ENCODE measurements around the gene UBE3D.
"Not testable (repeated sequence)": the region's sequence is repeated elsewhere in the genome, so short reads cannot be mapped to it uniquely, and the experiment has no call there.

Gene UBE3D

GRCh38 chr6:82971877-82972460, 93.7 kb downstream of the UBE3D start:
- no peak for DNase-seq

- DNase-seq: no peak
Measured at GRCh38 chr6:82970839-82971238, 94.8 kb downstream of the UBE3D start.

- DNase-seq: no peak
Measured at GRCh38 chr6:82968708-82969107, 96.9 kb downstream of the UBE3D start.

GRCh38 chr6:82963191-82963925, 102.3 kb downstream of the UBE3D start:
- DNase-seq: no peak

GRCh38 chr6:82959385-82959941, 106.2 kb downstream of the UBE3D start:
- DNase-seq: no peak

- DNase-seq: no peak
Measured at GRCh38 chr6:82958551-82958950, 107.1 kb downstream of the UBE3D start.

- DNase-seq: no peak
Measured at GRCh38 chr6:82957868-82958245, 107.8 kb downstream of the UBE3D start.

GRCh38 chr6:82957171-82957867, 108.3 kb downstream of the UBE3D start:
- DNase-seq: no peak

- no peak for DNase-seq
Measured at GRCh38 chr6:82955841-82956240, 109.8 kb downstream of the UBE3D start.

GRCh38 chr6:82954937-82955577, 110.6 kb downstream of the UBE3D start:
- DNase-seq: no peak

GRCh38 chr6:82954356-82954755, 111.3 kb downstream of the UBE3D start:
- DNase-seq: no peak

- no peak for DNase-seq
Measured at GRCh38 chr6:82953871-82954270, 111.8 kb downstream of the UBE3D start.

GRCh38 chr6:82951935-82952334, 113.7 kb downstream of the UBE3D start:
- DNase-seq: no peak

- DNase-seq: no peak
Measured at GRCh38 chr6:82951389-82951788, 114.3 kb downstream of the UBE3D start.

- DNase-seq: not testable (repeated sequence)
Measured at GRCh38 chr6:82930915-82931314, 134.7 kb downstream of the UBE3D start.

GRCh38 chr6:82924799-82925535, 140.7 kb downstream of the UBE3D start:
- DNase-seq: no peak

- DNase-seq: no peak
Measured at GRCh38 chr6:82921258-82921657, 144.4 kb downstream of the UBE3D start.

GRCh38 chr6:82917346-82918064, 148.1 kb downstream of the UBE3D start:
- no peak for DNase-seq

GRCh38 chr6:82915666-82916065, 150.0 kb downstream of the UBE3D start:
- no peak for DNase-seq

GRCh38 chr6:82914511-82914910, 151.1 kb downstream of the UBE3D start:
- no peak for DNase-seq

- no peak for DNase-seq
Measured at GRCh38 chr6:82910820-82911219, 154.8 kb downstream of the UBE3D start.

GRCh38 chr6:82910395-82910794, 155.2 kb downstream of the UBE3D start:
- DNase-seq: no peak

Data from activated gamma-delta T cell treated with Interleukin-2 at 50 U/mL for 16 hours (primary cell).